SU-DHL-6 (cell line): ENCODE measurements around the gene OGDHL.
"Not testable (repeated sequence)": the region's sequence is repeated elsewhere in the genome, so short reads cannot be mapped to it uniquely, and the experiment has no call there.

Source experiments
- H2AFZ ChIP-seq: fragments of 200-600 bp; sonication (generic); 2 replicates; pipeline ENCODE4 v1.6.1; 2014; ENCODE audit warnings: low read depth, mild to moderate bottlenecking, moderate library complexity, mixed read lengths, antibody characterized with exemption, low read length; ENCODE audit not compliant: severe bottlenecking
- H3F3A ChIP-seq: fragments of 200-600 bp; shearing (Covaris generic); 2 replicates; pipeline ENCODE4 v1.6.0; 2016; ENCODE audit warnings: antibody characterized with exemption, mild to moderate bottlenecking; ENCODE audit not compliant: insufficient read depth
- H3K27ac ChIP-seq: fragments of 200-600 bp; sonication (generic); 2 replicates; pipeline ENCODE4 v1.5.1; 2016; ENCODE audit warnings: low read depth, mild to moderate bottlenecking, low read length, moderate library complexity, mixed read lengths
- H3K27me3 ChIP-seq: fragments of 200-600 bp; sonication (generic), shearing (Covaris generic); 2 replicates; pipeline ENCODE4 v1.6.0; 2014; ENCODE audit warnings: mild to moderate bottlenecking, low read length
- H3K36me3 ChIP-seq: fragments of 200-600 bp; sonication (generic); 2 replicates; pipeline ENCODE4 v1.6.1; 2014; ENCODE audit warnings: mild to moderate bottlenecking, low read length, mixed read lengths
- H3K4me2 ChIP-seq: fragments of 300-600, 200-600 bp; shearing (Covaris generic), sonication (generic); 2 replicates; pipeline ENCODE4 v1.6.0; 2014; ENCODE audit warnings: low read length, low read depth, mild to moderate bottlenecking; ENCODE audit not compliant: poor library complexity, severe bottlenecking
- H3K4me3 ChIP-seq: fragments of 200-600 bp; sonication (generic); 2 replicates; pipeline ENCODE4 v1.5.1; 2014; ENCODE audit warnings: antibody characterized with exemption, low read length, mild to moderate bottlenecking, mixed read lengths; ENCODE audit not compliant: insufficient read depth, poor library complexity, severe bottlenecking
- H3K79me2 ChIP-seq: fragments of 200-600 bp; sonication (generic); 2 replicates; pipeline ENCODE4 v1.6.1; 2014; ENCODE audit warnings: mild to moderate bottlenecking, low read length, moderate library complexity; ENCODE audit not compliant: insufficient read depth
- H3K9ac ChIP-seq: fragments of 200-600 bp; sonication (generic); 2 replicates; pipeline ENCODE4 v1.7.0; 2014; ENCODE audit warnings: mild to moderate bottlenecking, low read length
- H3K9me2 ChIP-seq: fragments of 200-600 bp; sonication (generic); replicated peaks from 2 replicates; pipeline ENCODE4 v1.6.1; 2014; ENCODE audit warnings: low read length; ENCODE audit not compliant: insufficient read depth
- H3K9me3 ChIP-seq: fragments of 200-600 bp; sonication (generic); 2 replicates; pipeline ENCODE4 v1.6.1; 2014; ENCODE audit warnings: low read length, mixed read lengths; ENCODE audit not compliant: insufficient read depth
- H4K20me1 ChIP-seq: fragments of 200-600 bp; sonication (generic); 2 replicates; pipeline ENCODE4 v1.6.1; 2014; ENCODE audit warnings: low read depth, mild to moderate bottlenecking, antibody characterized with exemption, low read length, moderate library complexity, mixed read lengths
- EZH2phosphoT487 ChIP-seq: fragments of 200-600 bp; sonication (generic), shearing (Covaris generic); conservative IDR thresholded peaks from 2 replicates; pipeline ENCODE4 v1.6.1; 2018; ENCODE audit warnings: mild to moderate bottlenecking, antibody characterized with exemption, low read length, moderate library complexity, mixed read lengths
- TF ChIP-seq, protein P1 (sequence below): fragments of 200-600 bp; sonication (generic); IDR thresholded peaks from one replicate; pipeline ENCODE4 v1.5.1; 2017; ENCODE audit warnings: antibody characterized with exemption, mild to moderate bottlenecking, low read length, moderate library complexity; ENCODE audit not compliant: insufficient read depth, poor library complexity, severe bottlenecking

The OGDHL gene

GRCh38 chr10:49734676-49735075 is 27.4 kb downstream of the OGDHL start:
- Histone ChIP-seq H3K4me2 (no peak overlapping the region), H3K9me3 (no peaks in the 10 kb centered on the region), H4K20me1 (no peaks in the 10 kb centered on the region), H3K9ac (no peak overlapping the region), H3K4me3 (no peak overlapping the region), H3K27ac (no peak overlapping the region), H3K9me2 (no peaks in the 10 kb centered on the region), H3K36me3 (no peaks in the 10 kb centered on the region), H3F3A (no peaks in the 10 kb centered on the region), H3K79me2 (no peaks in the 10 kb centered on the region), H2AFZ (no peak overlapping the region), H3K27me3 (no peaks in the 10 kb centered on the region)
- TF ChIP-seq EZH2phosphoT487, result no peak
- TF ChIP-seq, protein P1, sequence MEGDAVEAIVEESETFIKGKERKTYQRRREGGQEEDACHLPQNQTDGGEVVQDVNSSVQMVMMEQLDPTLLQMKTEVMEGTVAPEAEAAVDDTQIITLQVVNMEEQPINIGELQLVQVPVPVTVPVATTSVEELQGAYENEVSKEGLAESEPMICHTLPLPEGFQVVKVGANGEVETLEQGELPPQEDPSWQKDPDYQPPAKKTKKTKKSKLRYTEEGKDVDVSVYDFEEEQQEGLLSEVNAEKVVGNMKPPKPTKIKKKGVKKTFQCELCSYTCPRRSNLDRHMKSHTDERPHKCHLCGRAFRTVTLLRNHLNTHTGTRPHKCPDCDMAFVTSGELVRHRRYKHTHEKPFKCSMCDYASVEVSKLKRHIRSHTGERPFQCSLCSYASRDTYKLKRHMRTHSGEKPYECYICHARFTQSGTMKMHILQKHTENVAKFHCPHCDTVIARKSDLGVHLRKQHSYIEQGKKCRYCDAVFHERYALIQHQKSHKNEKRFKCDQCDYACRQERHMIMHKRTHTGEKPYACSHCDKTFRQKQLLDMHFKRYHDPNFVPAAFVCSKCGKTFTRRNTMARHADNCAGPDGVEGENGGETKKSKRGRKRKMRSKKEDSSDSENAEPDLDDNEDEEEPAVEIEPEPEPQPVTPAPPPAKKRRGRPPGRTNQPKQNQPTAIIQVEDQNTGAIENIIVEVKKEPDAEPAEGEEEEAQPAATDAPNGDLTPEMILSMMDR, result no peak

DNA sequence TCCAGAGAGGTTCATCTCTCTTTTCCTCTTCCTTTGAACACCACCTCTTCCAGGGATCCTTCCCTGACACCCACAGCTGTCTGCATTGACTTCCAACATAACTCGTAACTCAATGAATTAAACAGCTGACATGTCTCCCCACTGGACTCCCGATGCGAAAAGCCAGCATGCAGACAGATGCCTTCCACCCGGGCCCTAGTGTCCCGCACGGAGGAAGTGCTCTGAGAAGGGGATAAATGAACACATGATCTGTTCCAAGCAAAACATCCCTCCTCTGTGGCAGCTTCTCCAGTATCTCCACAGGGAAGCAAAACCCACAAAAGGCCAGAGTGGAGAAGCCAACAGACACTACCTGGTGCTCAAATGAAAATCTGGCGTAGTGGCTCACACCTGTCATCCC is 28.3 kb downstream of the OGDHL start:
- Histone ChIP-seq H3K27me3 (no peaks in the 10 kb centered on the region), H3K4me3 (no peak overlapping the region), H3K9ac (no peak overlapping the region), H4K20me1 (no peaks in the 10 kb centered on the region), H3K9me2 (no peaks in the 10 kb centered on the region), H3F3A (no peaks in the 10 kb centered on the region), H3K36me3 (no peaks in the 10 kb centered on the region), H3K27ac (no peak overlapping the region), H3K79me2 (no peaks in the 10 kb centered on the region), H3K4me2 (no peak overlapping the region), H2AFZ (no peak overlapping the region), H3K9me3 (no peaks in the 10 kb centered on the region)
- no peak for TF ChIP-seq EZH2phosphoT487
- TF ChIP-seq, protein P1, result no peak

DNA sequence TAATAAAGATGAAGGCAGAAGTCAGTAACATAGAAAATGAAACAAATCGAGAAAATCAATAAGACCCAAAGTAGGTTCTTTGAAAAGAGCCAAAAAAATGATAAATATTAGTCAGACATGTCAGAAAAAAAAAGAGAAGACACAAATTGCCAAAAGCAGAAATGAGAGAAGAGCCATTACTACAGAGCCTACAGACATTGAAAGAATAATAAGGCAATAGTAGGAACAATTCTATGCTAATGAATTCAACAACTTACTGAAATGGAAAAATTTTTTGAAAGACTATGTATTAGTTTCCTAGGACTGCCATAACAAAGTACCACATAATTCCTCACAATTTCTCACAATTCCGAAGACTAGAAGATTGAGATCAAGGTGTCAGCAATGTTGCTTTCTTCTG is 35.5 kb downstream of the OGDHL start:
- Histone ChIP-seq H3F3A (no peaks in the 10 kb centered on the region), H3K79me2 (no peaks in the 10 kb centered on the region), H2AFZ (no peak overlapping the region), H3K27me3 (no peaks in the 10 kb centered on the region), H3K36me3 (no peaks in the 10 kb centered on the region), H3K9me3 (peaks cover 14% of the 10 kb centered on the region; the same call in 1 of the 2 replicates), H3K4me3 (no peak overlapping the region), H3K4me2 (no peak overlapping the region), H4K20me1 (no peaks in the 10 kb centered on the region), H3K9me2 (no peaks in the 10 kb centered on the region), H3K9ac (no peak overlapping the region), H3K27ac (no peak overlapping the region)
- TF ChIP-seq, protein P1, result no peak
- TF ChIP-seq EZH2phosphoT487, result no peak

DNA sequence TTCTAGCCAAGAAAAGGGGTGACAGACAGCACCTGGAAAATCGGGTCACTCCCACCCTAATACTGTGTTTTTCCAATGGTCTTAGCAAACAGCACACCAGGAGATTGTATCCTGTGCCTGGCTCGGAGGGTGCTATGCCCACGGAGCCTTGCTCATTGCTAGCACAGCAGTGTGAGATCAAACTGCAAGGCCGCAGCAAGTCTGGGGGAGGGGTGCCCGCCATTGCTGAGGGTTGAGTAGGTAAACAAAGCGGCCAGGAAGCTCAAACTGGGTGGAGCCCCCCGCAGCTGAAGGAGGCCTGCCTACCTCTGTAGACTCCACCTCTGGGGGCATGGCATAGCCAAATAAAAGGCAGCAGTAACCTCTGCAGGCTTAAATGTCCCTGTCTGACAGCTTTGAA is 47.0 kb downstream of the OGDHL start:
- not testable (repeated sequence) for H3K27ac ChIP-seq, H3K36me3 ChIP-seq, H4K20me1 ChIP-seq, H2AFZ ChIP-seq, H3K9ac ChIP-seq, H3K27me3 ChIP-seq, H3F3A ChIP-seq, H3K9me2 ChIP-seq, H3K79me2 ChIP-seq, H3K4me3 ChIP-seq, H3K4me2 ChIP-seq, H3K9me3 ChIP-seq
